Activated CD4-positive, CD25-positive, alpha-beta regulatory T cell treated with anti-CD3 and anti-CD28 coated beads, Interleukin-2, amount 50 U/mL, for 16 hours (primary cell): ENCODE data around the gene NDST3.
"Not testable (repeated sequence)": the region's sequence is repeated elsewhere in the genome, so short reads cannot be mapped to it uniquely, and the experiment has no call there.

Experiments used
- DNase-seq: peaks from one replicate; pipeline ENCODE4 v3.0.0-alpha.2; 2020; ENCODE audit warnings: low read depth, low spot score

The NDST3 gene

DNA sequence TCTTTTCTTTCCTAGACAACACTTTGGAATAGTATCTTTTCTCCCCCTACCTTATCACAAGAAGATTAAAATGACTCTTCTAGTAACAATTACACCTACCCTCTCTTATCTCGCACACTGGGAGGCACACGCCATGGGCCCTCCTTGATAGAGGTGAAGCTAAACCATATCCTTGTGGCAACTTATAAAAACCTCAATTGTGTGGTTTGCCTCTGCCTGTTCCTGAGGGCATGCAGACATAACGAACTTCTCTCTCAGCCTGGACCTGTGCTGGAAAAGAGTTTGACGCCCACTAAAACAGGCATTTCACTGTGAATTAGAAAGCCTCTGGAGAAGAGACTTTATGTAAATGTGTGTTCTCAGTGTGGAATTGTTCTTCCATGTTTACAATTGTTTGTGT is 141.2 kb downstream of the NDST3 start:
- DNase-seq: no peak

DNA sequence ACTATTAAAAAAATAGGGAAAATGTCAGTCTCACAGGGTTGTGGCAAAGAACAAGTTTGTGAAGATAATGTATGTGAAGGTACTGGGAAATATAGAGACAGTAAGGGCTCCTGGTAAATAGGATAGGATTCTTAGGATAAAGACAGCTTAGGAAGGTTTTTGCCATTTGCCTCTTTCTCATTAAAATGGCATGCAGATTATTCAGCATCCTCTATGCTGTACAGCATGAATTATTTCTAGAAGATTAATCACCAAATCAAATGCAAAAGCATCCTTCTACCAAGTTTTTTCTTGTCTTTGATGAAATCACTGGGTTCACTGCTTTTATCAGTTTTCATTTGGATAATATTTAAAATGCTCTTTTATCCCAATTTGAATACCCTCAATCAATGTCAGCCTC is 142.8 kb downstream of the NDST3 start:
- DNase-seq: no peak

DNA sequence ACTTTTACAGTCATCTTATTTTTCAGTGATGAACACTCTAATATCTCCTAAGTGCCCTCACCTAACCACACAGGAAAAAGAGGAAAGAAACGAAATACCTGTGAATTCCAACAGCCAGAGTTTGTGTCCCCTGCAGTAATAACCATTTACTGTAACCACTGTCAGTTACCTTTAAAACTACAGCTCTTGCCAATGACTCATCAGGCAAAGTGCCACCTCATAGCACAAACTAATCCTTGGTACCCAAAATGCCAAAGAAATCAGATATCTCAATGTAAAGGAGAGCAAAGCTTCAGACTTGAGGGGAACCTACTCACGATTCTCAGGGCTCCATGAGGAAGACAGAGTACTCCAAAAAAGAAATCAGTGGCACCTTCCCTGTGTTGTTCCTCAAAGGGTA is 146.5 kb downstream of the NDST3 start:
- no peak for DNase-seq

DNA sequence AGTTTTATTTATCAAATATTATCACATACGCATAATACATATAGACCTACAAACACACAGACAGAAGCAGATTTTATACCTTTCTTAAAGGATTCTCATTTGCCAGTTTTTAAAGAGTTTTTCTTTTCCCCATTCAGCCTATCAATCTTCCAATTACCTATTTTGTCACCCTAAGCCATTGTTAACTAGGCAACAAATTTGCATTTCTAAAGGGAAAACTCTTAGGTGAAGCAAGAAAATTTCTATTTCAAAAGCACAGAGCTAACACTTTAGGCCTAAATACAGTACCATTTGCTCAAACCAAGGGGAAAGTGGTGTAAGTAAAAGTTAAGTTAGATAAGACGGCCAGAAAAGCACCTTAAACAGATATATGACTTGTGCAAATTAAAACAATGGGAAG is 156.6 kb downstream of the NDST3 start:
- DNase-seq: no peak

DNA sequence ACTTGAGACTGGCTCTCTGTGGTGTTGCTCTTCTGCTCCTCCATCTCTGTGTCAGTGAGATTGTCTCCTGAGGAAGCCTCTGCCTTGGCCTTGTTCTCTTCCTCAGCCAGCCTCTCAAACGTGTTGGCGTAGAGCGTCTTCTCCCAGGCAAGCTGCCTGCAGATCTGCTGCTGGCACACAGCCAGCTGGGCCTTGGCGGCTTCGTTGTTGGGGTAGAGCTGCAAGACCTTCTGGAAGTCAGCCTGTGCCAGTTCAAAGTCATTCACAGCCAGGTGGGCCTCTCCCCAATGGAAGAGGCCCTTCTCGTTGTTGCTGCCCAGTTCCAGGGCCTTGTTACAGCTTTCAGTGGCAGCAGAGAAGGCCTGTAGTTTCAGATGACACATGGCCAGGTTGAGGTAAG is 159.1 kb downstream of the NDST3 start:
- no peak for DNase-seq

DNA sequence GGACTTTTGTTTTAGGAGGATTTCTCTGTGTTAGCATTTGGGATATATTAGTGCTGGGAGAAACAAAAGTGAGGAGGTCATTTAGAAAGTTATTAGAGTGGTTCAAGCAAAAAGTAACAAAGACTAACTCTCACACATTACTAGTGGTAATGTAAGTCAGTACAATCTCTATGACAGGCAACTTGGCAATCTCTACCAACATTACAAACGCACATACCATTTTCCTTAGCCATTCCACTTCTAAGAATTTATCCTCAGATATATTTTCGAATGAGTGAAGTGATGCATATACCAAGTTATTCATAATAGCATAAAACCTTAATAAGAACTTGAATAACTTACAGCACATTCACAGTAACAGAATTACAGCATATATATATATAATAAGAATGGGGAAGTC is 172.3 kb downstream of the NDST3 start:
- no peak for DNase-seq

DNA sequence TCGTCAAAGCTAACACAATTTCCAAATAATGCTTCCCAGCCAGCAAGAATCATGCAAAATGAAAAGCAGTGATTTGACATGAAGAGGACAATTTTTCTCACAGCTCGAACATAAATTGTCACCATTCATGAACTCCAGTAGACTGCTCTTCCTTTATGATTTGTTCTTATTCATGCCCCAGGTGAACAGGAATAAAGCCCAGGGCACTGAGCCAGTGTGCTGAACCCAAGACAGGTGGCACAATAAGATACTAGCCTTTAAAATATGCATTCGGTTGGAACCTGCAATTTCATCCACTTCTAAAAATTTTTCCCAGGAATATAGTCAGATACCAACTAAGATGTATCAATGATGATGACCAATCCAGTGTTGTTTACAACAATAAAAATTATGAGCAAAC is 178.8 kb downstream of the NDST3 start:
- DNase-seq: no peak

DNA sequence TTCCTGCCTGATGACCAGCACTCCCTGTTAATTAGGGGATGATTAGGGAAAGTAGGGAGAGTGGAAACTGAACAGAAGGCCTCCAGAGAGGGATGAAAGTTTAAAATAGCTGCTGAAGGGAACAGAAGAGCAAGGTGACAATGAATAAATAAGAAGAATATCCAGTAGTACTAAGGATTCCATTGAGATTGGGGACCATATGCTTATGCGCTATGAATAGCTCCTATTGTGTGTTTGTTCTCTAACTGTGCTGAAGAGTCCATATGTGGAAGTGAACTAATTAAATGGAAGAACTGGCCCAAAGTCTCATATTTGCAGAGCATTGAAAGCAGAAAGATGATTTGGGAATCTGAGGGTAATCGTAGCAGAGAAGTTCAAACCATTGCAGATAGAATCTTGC is 181.5 kb downstream of the NDST3 start:
- no peak for DNase-seq

DNA sequence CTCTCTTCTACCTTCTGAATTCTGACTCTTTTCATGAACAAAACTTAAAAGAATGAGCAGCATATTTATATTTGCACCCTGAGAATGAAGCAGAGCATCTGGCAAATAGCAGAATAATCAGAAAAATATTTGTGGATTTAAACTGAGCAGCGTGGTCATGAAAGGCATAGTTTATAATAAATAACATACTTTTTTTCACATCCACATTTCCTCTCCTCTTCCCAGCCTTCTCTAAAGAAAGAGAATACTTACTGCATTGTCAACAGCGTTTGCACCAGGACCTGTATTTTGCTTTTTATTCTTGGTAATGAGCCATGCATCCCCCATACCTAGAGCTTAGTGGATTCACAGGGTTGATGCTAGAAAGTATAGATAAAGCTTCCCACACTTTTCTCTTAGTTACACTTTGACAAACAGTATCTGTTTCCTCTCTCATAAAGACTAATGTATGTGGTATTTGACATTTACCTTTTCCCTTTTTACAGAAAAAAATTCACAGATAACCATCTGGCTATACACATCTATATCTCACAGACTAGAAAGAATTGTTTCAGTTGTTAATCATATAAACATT is 187.0 kb downstream of the NDST3 start:
- DNase-seq: no peak

DNA sequence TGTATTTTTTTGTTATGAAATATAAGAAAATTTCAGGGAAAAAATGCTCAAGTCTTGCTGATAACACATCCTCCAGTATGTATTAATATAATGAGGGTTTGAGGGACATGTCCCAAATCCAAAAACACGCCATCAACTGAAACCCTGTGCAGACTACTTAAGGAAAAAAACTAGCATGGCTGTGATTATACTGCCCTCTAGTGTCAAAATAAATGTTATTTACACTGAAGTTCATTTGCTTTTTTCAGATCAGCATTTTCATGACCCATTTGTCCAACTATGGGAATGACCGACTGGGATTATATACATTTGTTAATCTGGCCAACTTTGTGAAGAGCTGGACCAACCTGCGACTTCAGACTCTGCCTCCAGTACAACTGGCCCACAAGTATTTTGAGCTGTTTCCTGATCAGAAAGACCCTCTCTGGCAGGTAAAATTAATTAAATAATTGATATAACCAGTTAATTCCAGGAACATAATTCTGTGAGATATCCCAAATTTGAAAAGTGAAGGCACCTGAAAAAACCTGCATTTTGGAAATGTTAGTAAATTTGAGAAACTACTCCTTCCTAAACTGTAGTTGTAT is 190.1 kb downstream of the NDST3 start:
- no peak for DNase-seq

DNA sequence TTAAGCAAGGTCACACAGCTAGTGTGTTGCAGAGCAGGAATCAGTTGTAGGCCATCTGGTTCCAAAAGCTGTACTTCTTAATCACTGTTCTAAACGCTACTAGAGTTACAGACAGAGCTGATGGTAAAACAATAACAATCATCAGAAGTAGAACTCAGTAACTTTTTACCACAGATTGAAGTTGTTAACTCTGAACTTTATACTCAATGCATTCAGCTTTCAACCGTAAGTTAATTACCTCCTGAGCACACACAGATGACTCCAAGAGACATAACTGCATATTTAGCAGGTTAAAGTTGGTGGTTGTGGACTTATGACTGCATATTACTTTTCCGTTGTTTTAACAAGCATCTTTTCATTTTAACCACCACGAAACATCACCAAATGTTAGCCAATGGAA is 191.2 kb downstream of the NDST3 start:
- DNase-seq: no peak

DNA sequence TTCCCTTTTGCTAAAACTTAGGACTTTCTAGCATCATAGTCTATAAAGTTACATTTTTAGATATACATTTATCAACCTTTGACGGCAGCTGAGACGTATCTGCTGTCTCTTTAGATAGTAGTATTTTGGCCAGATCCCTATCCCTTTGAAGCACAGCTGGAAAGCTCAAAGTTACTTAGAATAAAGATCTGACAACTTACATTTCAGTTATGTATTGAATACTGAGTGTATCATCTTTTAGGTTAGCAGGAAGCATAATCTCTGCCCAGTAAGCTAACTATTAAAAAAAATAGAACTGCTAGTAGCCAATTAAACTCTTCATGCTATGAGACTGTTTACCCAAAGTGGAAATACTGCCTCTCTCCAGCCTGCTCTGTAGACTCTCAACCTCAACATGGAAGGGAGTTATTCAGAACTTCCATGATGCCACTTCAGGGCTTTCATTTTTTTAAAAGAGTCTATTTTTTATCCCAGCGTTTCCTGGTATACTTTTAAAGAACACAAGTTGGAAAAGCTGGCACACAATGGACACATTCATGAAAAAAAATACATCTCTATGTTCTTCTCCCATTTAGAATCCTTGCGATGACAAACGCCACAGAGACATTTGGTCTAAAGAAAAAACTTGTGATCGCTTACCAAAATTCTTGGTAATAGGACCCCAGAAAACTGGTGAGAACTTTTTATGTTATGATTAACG is 192.2 kb downstream of the NDST3 start:
- DNase-seq: no peak

DNA sequence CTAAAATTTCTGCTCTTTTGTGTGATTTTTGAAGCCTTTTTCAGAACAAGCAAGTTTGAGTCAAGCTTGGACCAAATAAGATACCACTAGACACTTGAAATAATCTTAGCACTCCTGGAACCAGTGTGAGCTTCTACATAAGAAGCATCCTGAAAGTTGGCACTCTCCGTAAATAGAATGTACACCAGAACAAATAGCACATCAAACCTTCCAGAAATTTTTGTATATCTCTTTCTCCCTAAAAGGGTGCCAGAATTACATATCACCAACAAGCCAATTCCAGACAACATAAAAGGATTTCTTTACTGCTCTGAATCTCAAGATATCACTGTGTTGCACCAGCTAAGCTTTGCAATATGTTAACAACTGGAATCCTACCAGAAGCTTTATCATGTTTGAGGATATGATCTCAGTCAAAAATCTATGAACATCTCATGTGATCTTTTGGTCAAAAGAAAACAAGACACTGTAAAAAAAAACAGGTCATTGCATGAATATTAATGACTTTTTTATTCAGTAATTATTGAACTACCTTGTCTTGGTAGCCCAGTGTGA is 201.4 kb downstream of the NDST3 start:
- DNase-seq: no peak

DNA sequence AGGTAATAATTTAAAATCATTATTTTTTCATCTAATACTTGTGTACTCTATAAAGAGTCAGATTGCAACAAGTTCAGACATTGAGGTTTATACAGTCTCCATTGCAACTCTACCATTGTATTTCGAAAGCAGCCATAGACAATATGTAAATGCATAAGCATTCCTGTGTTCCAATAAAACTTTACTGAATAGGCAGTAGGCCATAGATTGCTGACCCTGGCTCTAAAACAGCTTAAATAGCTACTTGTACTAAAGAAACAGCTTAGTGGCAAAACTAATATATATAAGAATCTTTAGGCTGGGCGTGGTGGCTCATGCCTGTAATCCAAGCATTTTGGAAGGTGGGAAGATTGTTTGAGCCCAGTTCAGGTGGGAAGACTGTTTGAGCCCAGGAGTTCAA is 203.2 kb downstream of the NDST3 start:
- DNase-seq: no peak

DNA sequence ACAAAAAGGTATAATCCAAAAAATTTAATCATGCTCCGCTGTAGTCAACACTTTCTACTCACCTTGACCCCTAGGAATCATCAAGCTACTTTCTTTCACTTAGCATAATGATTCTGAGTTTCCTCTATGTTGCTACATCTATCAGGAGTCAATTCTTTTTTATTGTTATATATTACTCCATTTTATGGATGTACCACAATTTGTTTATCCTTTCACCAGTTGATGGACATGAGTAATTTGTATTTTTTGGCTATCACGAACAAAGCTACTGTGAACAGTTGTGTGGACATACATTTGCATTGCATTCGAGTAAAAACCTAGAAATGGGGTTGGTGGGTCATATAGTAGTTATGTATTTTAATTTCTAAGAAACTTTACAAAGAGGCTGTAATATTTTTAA is 215.6 kb downstream of the NDST3 start:
- no peak for DNase-seq

DNA sequence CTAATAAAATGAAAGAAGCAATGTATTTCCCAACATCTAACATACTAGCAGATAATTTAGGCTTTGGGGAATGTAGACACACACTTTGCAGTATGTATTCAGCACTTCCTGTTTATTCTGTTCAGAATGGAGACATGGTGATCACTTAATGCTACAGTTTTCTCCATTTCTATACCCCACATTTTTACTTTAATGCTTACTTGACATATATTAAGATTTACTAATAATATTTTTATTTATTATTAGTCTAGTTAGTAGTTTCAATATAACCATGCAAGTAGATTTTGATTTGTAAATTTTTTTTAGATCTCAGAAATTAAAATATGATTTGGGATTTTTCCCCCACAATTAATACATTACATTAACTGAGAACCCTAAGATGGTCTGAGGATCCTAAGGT is 220.1 kb downstream of the NDST3 start:
- no peak for DNase-seq

DNA sequence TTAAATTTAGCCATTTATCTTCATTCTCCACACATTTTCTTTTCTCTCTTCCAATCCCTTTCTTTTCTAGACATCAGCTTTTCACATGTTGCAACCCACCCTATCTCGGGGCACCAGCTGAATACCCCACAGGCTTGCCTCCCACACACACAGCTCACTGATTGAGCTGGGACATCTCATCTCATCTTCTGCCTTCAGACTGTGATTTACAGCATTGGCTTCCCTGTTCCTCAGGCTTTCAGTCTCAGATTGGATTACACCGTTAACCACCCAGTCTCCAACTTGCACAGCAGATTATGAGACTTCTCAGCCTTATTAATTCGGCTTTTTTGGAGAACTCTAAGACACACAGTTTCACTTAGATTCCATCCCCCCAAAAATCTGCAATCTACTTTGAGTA is 224.8 kb downstream of the NDST3 start:
- no peak for DNase-seq

DNA sequence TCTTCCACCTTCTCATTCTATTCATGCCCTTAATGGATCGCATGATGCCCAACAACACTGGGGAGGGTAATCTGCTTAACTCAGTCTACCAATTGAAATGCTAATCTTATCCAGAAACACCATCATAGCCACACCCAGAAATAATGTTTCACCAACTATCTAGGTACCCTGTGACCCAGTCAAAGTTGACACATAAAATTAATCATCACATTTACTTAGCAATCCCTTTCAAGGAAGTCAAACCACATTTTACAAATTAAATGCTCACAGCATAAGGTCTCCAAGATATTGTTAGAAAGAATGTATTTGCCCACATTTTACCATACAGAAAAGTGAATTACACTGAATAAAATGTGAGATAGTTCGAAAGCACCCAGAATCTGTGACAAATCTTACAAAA is 226.0 kb downstream of the NDST3 start:
- DNase-seq: no peak

DNA sequence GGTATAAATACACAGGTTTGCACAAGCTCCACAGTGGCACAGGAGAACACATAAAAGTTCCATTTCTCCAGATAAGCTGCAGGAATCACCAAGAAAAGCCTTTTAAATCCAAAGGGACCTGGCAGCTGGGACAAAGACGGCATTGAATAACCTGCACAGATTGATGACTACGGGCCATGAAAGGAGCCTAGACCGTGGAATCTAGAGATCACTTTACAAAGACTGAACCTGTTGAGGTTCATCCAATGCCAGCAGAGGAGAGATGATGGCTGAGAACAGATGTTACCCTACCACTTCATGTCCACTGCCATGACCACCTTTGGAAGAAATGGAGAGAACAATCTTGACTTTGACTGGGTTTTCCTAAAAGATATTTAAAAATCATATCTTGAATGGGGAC is 229.8 kb downstream of the NDST3 start:
- no peak for DNase-seq

DNA sequence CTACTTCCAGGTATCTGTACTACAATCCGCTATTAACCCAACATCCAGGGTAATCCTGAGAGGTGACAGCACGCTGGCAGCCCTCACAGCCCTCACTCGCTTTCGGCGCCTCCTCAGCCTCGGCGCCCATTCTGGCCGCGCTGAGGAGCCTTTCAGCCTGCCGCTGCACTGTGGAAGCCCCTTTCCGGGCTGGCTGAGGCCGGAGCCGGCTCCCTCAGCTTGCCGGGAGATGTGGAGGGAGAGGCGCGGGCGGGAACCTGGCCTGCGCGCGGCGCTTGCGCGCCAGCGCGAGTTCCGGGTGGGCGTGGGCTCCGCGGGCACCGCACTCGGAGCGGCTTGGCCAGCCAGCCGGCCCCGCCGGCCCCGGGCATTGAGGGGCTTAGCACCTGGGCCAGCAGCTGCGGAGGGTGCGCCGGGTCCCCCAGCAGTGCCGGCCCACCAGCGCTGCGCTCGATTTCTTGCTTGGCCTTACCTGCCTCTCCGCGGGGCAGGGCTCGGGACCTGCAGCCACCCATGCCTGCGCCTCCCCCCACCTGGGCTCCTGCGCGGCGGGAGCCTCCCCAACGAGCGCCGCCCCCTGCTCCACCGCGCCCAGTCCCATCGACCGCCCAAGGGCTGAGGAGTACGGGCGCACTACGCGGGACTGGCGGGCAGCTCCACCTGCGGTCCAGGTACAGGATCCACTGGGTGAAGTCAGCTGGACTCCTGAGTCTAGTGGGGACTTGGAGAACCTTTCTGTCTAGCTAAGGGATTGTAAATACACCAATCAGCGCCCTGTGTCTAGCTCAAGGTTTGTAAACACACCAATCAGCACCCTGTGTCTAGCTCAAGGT is 231.2 kb downstream of the NDST3 start:
- DNase-seq: no peak

DNA sequence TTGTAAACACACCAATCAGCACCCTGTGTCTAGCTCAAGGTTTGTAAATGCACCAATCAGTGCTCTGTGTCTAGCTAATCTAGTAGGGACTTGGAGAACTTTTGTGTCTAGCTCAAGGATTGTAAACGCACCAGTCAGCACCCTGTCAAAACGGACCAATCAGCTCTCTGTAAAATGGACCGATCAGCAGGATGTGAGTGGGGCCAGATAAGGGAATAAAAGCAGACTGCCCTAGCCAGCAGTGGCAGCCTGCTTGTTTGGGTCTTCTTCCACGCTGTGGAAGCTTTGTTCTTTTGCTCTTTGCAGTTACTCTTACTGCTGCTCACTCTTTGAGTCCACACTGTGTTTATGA is 231.8 kb downstream of the NDST3 start:
- DNase-seq: not testable (repeated sequence)

DNA sequence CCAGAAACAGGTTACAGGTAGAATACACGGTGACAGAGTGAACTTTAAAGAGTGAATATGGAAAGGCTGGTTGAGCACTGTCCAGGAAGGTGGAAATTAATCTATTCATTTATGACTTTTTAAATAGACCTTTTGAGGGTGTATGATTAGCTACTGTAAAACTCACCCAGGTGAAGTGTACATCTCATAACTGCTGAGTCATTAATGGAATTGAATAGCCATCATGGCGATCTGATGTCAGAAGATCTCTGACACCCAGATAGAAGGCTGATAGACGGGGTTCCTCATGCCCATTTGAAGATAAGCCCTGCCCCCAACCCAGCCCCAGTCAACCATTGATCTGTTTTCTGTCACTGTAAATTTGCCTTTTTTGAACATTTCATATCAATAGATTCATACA is 234.5 kb downstream of the NDST3 start:
- no peak for DNase-seq
